Measurements from ENCODE around the gene SLC2A1. TPM values are rescaled to one million over a fixed set of nuclear protein-coding genes. Genes with fewer than 3 reads are reported as not detected.

Gene SLC2A1
- total and polyA plus RNA-seq, 5 donors from 2014 or later, result 22.0 to 60.2 (median 24.9) TPM

GRCh38 chr1:42978317-42979035 is 19.8 kb upstream of the SLC2A1 start:
- Histone ChIP-seq H3K36me3 (ENCODE audit: control insufficient read depth, insufficient read depth, low read length) (no peaks in the 10 kb centered on the region), H3K4me3 (ENCODE audit: low read depth, low read length) (no peak overlapping the region), H3K27me3 (ENCODE audit: control insufficient read depth, insufficient read depth, low read length) (no peaks in the 10 kb centered on the region), H3K9me3 (ENCODE audit: control insufficient read depth in 2 of 2, low read length in 2 of 2) (no peaks in the 10 kb centered on the region), H3K4me1 (ENCODE audit: control insufficient read depth, insufficient read depth, low read length, poor library complexity, severe bottlenecking) (no peaks in the 10 kb centered on the region), H3K27ac (ENCODE audit: insufficient read depth, low read length, poor library complexity, severe bottlenecking) (no peak overlapping the region)
- H3K4me1 Mint-ChIP-seq, result no peaks in the 10 kb centered on the region
- peaks cover 0 to 2% (median 0%) of the 10 kb centered on the region in 7 donors for H3K9me3 Mint-ChIP-seq
- DNase-seq (no peak), ATAC-seq (ENCODE audit: low read depth in 2 of 2) (no peak)
- no peak overlapping the region for H3K4me3 Mint-ChIP-seq
- H3K27ac Mint-ChIP-seq, result no peak overlapping the region
- H3K27me3 Mint-ChIP-seq, result peaks cover 8% of the 10 kb centered on the region
- H3K36me3 Mint-ChIP-seq, result peaks cover 17% of the 10 kb centered on the region

GRCh38 chr1:42977653-42978052 is 19.0 kb upstream of the SLC2A1 start:
- no peak overlapping the region for H3K27ac Mint-ChIP-seq
- peaks cover 0 to 2% (median 0%) of the 10 kb centered on the region in 7 donors for H3K9me3 Mint-ChIP-seq
- Histone ChIP-seq H3K27me3 (ENCODE audit: control insufficient read depth, insufficient read depth, low read length) (no peaks in the 10 kb centered on the region), H3K4me1 (ENCODE audit: control insufficient read depth, insufficient read depth, low read length, poor library complexity, severe bottlenecking) (no peaks in the 10 kb centered on the region), H3K27ac (ENCODE audit: insufficient read depth, low read length, poor library complexity, severe bottlenecking) (no peak overlapping the region), H3K36me3 (ENCODE audit: control insufficient read depth, insufficient read depth, low read length) (no peaks in the 10 kb centered on the region), H3K4me3 (ENCODE audit: low read depth, low read length) (no peak overlapping the region), H3K9me3 (ENCODE audit: control insufficient read depth in 2 of 2, low read length in 2 of 2) (no peaks in the 10 kb centered on the region)
- peaks cover 17% of the 10 kb centered on the region for H3K36me3 Mint-ChIP-seq
- ATAC-seq (ENCODE audit: low read depth in 2 of 2), result no peak
- H3K4me1 Mint-ChIP-seq, result no peaks in the 10 kb centered on the region
- no peak for DNase-seq
- no peak overlapping the region for H3K4me3 Mint-ChIP-seq
- peaks cover 8% of the 10 kb centered on the region for H3K27me3 Mint-ChIP-seq

GRCh38 chr1:42975561-42976225 is 17.0 kb upstream of the SLC2A1 start:
- no peak for DNase-seq
- H3K27ac Mint-ChIP-seq, result no peak overlapping the region

GRCh38 chr1:42974767-42975437 is 16.2 kb upstream of the SLC2A1 start:
- Mint-ChIP-seq H3K9me3 (peaks cover 0 to 2% (median 0%) of the 10 kb centered on the region in 7 donors), H3K4me3 (no peak overlapping the region), H3K27me3 (peaks cover 4% of the 10 kb centered on the region), H3K36me3 (peaks cover 17% of the 10 kb centered on the region), H3K4me1 (no peaks in the 10 kb centered on the region), H3K27ac (no peak overlapping the region)
- H3K27me3 ChIP-seq (ENCODE audit: control insufficient read depth, insufficient read depth, low read length), result no peaks in the 10 kb centered on the region
- H3K9me3 ChIP-seq (ENCODE audit: control insufficient read depth in 2 of 2, low read length in 2 of 2), result no peaks in the 10 kb centered on the region
- DNase-seq (no peak), ATAC-seq (ENCODE audit: low read depth in 2 of 2) (no peak)
- H3K36me3 ChIP-seq (ENCODE audit: control insufficient read depth, insufficient read depth, low read length), result no peaks in the 10 kb centered on the region
- H3K4me1 ChIP-seq (ENCODE audit: control insufficient read depth, insufficient read depth, low read length, poor library complexity, severe bottlenecking), result no peaks in the 10 kb centered on the region
- no peak overlapping the region for H3K27ac ChIP-seq (ENCODE audit: insufficient read depth, low read length, poor library complexity, severe bottlenecking)
- no peak overlapping the region for H3K4me3 ChIP-seq (ENCODE audit: low read depth, low read length)

More at GRCh38 chr1:42975561-42976225, 17.0 kb upstream of the SLC2A1 start:
- no peaks in the 10 kb centered on the region for H3K36me3 ChIP-seq (ENCODE audit: control insufficient read depth, insufficient read depth, low read length)
- H3K27me3 ChIP-seq (ENCODE audit: control insufficient read depth, insufficient read depth, low read length), result no peaks in the 10 kb centered on the region
- no peaks in the 10 kb centered on the region for H3K4me1 Mint-ChIP-seq
- no peak for ATAC-seq (ENCODE audit: low read depth in 2 of 2)
- H3K4me3 Mint-ChIP-seq, result no peak overlapping the region
- peaks cover 0 to 2% (median 0%) of the 10 kb centered on the region in 7 donors for H3K9me3 Mint-ChIP-seq
- H3K36me3 Mint-ChIP-seq, result peaks cover 17% of the 10 kb centered on the region
- no peaks in the 10 kb centered on the region for H3K4me1 ChIP-seq (ENCODE audit: control insufficient read depth, insufficient read depth, low read length, poor library complexity, severe bottlenecking)
- no peak overlapping the region for H3K27ac ChIP-seq (ENCODE audit: insufficient read depth, low read length, poor library complexity, severe bottlenecking)
- H3K4me3 ChIP-seq (ENCODE audit: low read depth, low read length), result no peak overlapping the region
- H3K9me3 ChIP-seq (ENCODE audit: control insufficient read depth in 2 of 2, low read length in 2 of 2), result no peaks in the 10 kb centered on the region
- H3K27me3 Mint-ChIP-seq, result peaks cover 4% of the 10 kb centered on the region

- DNase-seq (no peak), ATAC-seq (ENCODE audit: low read depth in 2 of 2) (no peak)
- no peaks in the 10 kb centered on the region for H3K4me1 Mint-ChIP-seq
- H3K27me3 ChIP-seq (ENCODE audit: control insufficient read depth, insufficient read depth, low read length), result no peaks in the 10 kb centered on the region
- no peaks in the 10 kb centered on the region for H3K9me3 ChIP-seq (ENCODE audit: control insufficient read depth in 2 of 2, low read length in 2 of 2)
- H3K4me3 ChIP-seq (ENCODE audit: low read depth, low read length), result no peak overlapping the region
- H3K4me3 Mint-ChIP-seq, result no peak overlapping the region
- peaks cover 13% of the 10 kb centered on the region for H3K36me3 Mint-ChIP-seq
- no peaks in the 10 kb centered on the region for H3K27me3 Mint-ChIP-seq
- H3K4me1 ChIP-seq (ENCODE audit: control insufficient read depth, insufficient read depth, low read length, poor library complexity, severe bottlenecking), result no peaks in the 10 kb centered on the region
- H3K36me3 ChIP-seq (ENCODE audit: control insufficient read depth, insufficient read depth, low read length), result no peaks in the 10 kb centered on the region
- peak overlapping the region in 1 of 3 donors; percentile 46 for H3K27ac Mint-ChIP-seq
- H3K27ac ChIP-seq (ENCODE audit: insufficient read depth, low read length, poor library complexity, severe bottlenecking), result no peak overlapping the region
- H3K9me3 Mint-ChIP-seq, result peaks cover 0 to 2% (median 0%) of the 10 kb centered on the region in 7 donors
Observed at GRCh38 chr1:42973799-42974198, 15.1 kb upstream of the SLC2A1 start.

- Histone ChIP-seq H3K27me3 (ENCODE audit: control insufficient read depth, insufficient read depth, low read length) (no peaks in the 10 kb centered on the region), H3K27ac (ENCODE audit: insufficient read depth, low read length, poor library complexity, severe bottlenecking) (no peak overlapping the region), H3K4me3 (ENCODE audit: low read depth, low read length) (no peak overlapping the region), H3K9me3 (ENCODE audit: control insufficient read depth in 2 of 2, low read length in 2 of 2) (no peaks in the 10 kb centered on the region), H3K4me1 (ENCODE audit: control insufficient read depth, insufficient read depth, low read length, poor library complexity, severe bottlenecking) (no peaks in the 10 kb centered on the region), H3K36me3 (ENCODE audit: control insufficient read depth, insufficient read depth, low read length) (no peaks in the 10 kb centered on the region)
- peaks cover under 1% of the 10 kb centered on the region for H3K27me3 Mint-ChIP-seq
- no peaks in the 10 kb centered on the region for H3K4me1 Mint-ChIP-seq
- H3K36me3 Mint-ChIP-seq, result peaks cover 12% of the 10 kb centered on the region
- no peak overlapping the region for H3K4me3 Mint-ChIP-seq
- peaks cover 0 to 2% (median 0%) of the 10 kb centered on the region in 7 donors for H3K9me3 Mint-ChIP-seq
- H3K27ac Mint-ChIP-seq, result no peak overlapping the region
- DNase-seq (no peak), ATAC-seq (ENCODE audit: low read depth in 2 of 2) (no peak)
Observed at GRCh38 chr1:42973286-42973685, 14.6 kb upstream of the SLC2A1 start.

GRCh38 chr1:42971841-42972291 is 13.2 kb upstream of the SLC2A1 start:
- Mint-ChIP-seq H3K36me3 (peaks cover 12% of the 10 kb centered on the region), H3K27me3 (peaks cover 4% of the 10 kb centered on the region), H3K4me1 (peaks cover 0 to 2% (median 0%) of the 10 kb centered on the region in 4 donors), H3K27ac (no peak overlapping the region), H3K4me3 (no peak overlapping the region), H3K9me3 (no peaks in the 10 kb centered on the region)
- Histone ChIP-seq H3K9me3 (ENCODE audit: control insufficient read depth in 2 of 2, low read length in 2 of 2) (no peaks in the 10 kb centered on the region), H3K27me3 (ENCODE audit: control insufficient read depth, insufficient read depth, low read length) (no peaks in the 10 kb centered on the region), H3K4me3 (ENCODE audit: low read depth, low read length) (no peak overlapping the region), H3K36me3 (ENCODE audit: control insufficient read depth, insufficient read depth, low read length) (no peaks in the 10 kb centered on the region), H3K4me1 (ENCODE audit: control insufficient read depth, insufficient read depth, low read length, poor library complexity, severe bottlenecking) (no peaks in the 10 kb centered on the region), H3K27ac (ENCODE audit: insufficient read depth, low read length, poor library complexity, severe bottlenecking) (no peak overlapping the region)
- ATAC-seq (ENCODE audit: low read depth in 2 of 2) (no peak), DNase-seq (no peak)
